Panc1 (cell line): ENCODE data around the gene BRD4. TPM values are rescaled to one million over a fixed set of nuclear protein-coding genes. Genes with fewer than 3 reads are reported as not detected.

Source experiments
- ATAC-seq: fragments of 200-7000 bp; cut with Tn5 transposase; 2 replicates; pipeline ENCODE4 v1.9.1; 2020; ENCODE audit warnings: mild to moderate bottlenecking, moderate library complexity
- BruUV-seq: library from RNA; stranded (reverse); fragments of 400-500 nt; replicated peaks from 2 replicates; lab custom pipeline; 2021; lab: Mats Ljungman, UMichigan
- CTCF ChIA-PET: fragments of 300-600 bp; sonication (Branson Sonifier 250); formaldehyde crosslinking; loops from one replicate; lab custom pipeline; 2022; ENCODE audit warnings: antibody characterized with exemption; lab: Charles Lee
- POLR2A ChIA-PET: fragments of 300-600 bp; sonication (Branson Sonifier 250); formaldehyde crosslinking; loops from one replicate; lab custom pipeline; 2022; ENCODE audit warnings: antibody characterized with exemption; lab: Charles Lee
- DNase-seq: peaks from one replicate; pipeline ENCODE4 v3.0.0-alpha.2; 2010; ENCODE audit warnings: low read depth, low spot score
- H3K27ac ChIP-seq: 2 replicates; pipeline ENCODE4 v1.5.1; 2011; ENCODE audit warnings: mild to moderate bottlenecking, low read length, inconsistent platforms
- H3K27me3 ChIP-seq: fragments of 200-500 bp; sonication (Bioruptor generic); 2 replicates; pipeline ENCODE4 v1.6.0; 2014; ENCODE audit warnings: low read length, inconsistent platforms; ENCODE audit not compliant: control insufficient read depth, insufficient read depth
- H3K36me3 ChIP-seq: fragments of 200-500 bp; sonication (Bioruptor generic); 2 replicates; pipeline ENCODE4 v1.5.1; 2014; ENCODE audit warnings: inconsistent platforms, mild to moderate bottlenecking, low read length, moderate library complexity; ENCODE audit not compliant: control insufficient read depth, insufficient read depth
- H3K4me1 ChIP-seq: 2 replicates; pipeline ENCODE4 v1.5.1; 2011; ENCODE audit warnings: inconsistent platforms, mild to moderate bottlenecking, low read length, moderate library complexity; ENCODE audit not compliant: control insufficient read depth, insufficient read depth
- H3K4me3 ChIP-seq, 2 experiments: 2 replicates each; pipeline ENCODE4 v1.5.1; 2011 to 2012; ENCODE audit warnings: low read depth in 2 of 2, low read length in 2 of 2, mild to moderate bottlenecking in 2 of 2, inconsistent platforms in 1 of 2, moderate library complexity in 1 of 2
- H3K9me3 ChIP-seq: fragments of 200-500 bp; sonication (Bioruptor generic); 2 replicates; pipeline ENCODE4 v1.5.1; 2014; ENCODE audit warnings: low read depth, mild to moderate bottlenecking, inconsistent platforms, low read length, moderate library complexity; ENCODE audit not compliant: control insufficient read depth, insufficient read depth
- POLR2AphosphoS5 ChIP-seq: IDR thresholded peaks from 2 replicates; pipeline ENCODE4 v1.6.1; 2012; ENCODE audit warnings: mild to moderate bottlenecking, low read depth, low read length, moderate library complexity
- REST ChIP-seq, 2 experiments: IDR thresholded peaks; 2 replicates each; pipeline ENCODE4 v1.6.1; 2011 to 2012; ENCODE audit warnings: low read depth in 2 of 2, control low read depth in 1 of 2, low read length in 1 of 2, mild to moderate bottlenecking in 1 of 2, moderate library complexity in 1 of 2; ENCODE audit not compliant: insufficient read depth in 1 of 2
- SIN3A ChIP-seq: IDR thresholded peaks from 2 replicates; pipeline ENCODE4 v1.6.1; 2012; ENCODE audit warnings: low read depth, mild to moderate bottlenecking, low read length, moderate library complexity, borderline replicate concordance; ENCODE audit not compliant: insufficient read depth
- TCF7L2 ChIP-seq: IDR thresholded peaks from 2 replicates; pipeline ENCODE4 v1.6.1; 2011; ENCODE audit warnings: mild to moderate bottlenecking, low read depth, low read length, inconsistent platforms
- in situ Hi-C: cut with HindIII; loops from 2 replicates; pipeline ENCODE4 v1.10.0; 2016; ENCODE audit warnings: low sequenced_read_pairs, low pct_unique_long_range_greater_than_20kb
- intact Hi-C: fragments of 100-400 bp; cut with micrococcal nuclease; formaldehyde crosslinking; loops from one replicate; pipeline ENCODE4 v1.10.0; 2022; ENCODE audit not compliant: unreplicated experiment
- total RNA-seq: library from RNA; stranded (reverse); gene quantifications from one replicate; pipeline ENCODE4 v1.2.1, GENCODE V29; 2021; ENCODE audit not compliant: unreplicated experiment
- TF ChIP-seq, protein P1 (sequence below): fragments of 450-650 bp; IDR thresholded peaks from 2 replicates; pipeline ENCODE4 v1.5.1; 2017; ENCODE audit warnings: mild to moderate bottlenecking

The BRD4 gene
- total RNA-seq, 1 experiment from 2014 or later, result 102 TPM

DNA sequence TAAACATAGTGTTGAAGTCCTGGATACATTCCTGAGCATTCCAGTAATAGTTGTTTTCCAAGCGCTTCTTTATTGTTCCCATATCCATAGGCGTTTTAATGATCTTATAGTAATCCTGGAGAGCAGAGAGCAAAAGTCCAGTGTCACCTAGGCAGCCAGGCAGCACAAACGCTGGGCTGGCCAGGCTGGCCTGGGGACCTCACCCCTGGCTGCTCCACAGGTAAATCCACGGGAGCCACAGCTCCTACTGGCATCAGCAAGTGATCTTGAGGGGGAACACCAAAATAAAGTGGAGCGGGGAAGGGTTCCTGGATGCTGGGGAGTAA, 63.4 kb downstream of the BRD4 start:
- H3K27me3 ChIP-seq, result no peaks in the 10 kb centered on the region
- H3K36me3 ChIP-seq, result peaks cover 2% of the 10 kb centered on the region; the same call in 1 of the 2 replicates
- in situ Hi-C loops (no loop called here), intact Hi-C loops (no loop called here)
- no peak overlapping the region for H3K27ac ChIP-seq
- no TSS peak for BruUV-seq
- TF ChIP-seq, protein P1, sequence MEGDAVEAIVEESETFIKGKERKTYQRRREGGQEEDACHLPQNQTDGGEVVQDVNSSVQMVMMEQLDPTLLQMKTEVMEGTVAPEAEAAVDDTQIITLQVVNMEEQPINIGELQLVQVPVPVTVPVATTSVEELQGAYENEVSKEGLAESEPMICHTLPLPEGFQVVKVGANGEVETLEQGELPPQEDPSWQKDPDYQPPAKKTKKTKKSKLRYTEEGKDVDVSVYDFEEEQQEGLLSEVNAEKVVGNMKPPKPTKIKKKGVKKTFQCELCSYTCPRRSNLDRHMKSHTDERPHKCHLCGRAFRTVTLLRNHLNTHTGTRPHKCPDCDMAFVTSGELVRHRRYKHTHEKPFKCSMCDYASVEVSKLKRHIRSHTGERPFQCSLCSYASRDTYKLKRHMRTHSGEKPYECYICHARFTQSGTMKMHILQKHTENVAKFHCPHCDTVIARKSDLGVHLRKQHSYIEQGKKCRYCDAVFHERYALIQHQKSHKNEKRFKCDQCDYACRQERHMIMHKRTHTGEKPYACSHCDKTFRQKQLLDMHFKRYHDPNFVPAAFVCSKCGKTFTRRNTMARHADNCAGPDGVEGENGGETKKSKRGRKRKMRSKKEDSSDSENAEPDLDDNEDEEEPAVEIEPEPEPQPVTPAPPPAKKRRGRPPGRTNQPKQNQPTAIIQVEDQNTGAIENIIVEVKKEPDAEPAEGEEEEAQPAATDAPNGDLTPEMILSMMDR, result no peak
- TF ChIP-seq POLR2AphosphoS5, result no peak
- TF ChIP-seq TCF7L2, result no peak
- TF ChIP-seq SIN3A, result no peak
- no peak for TF ChIP-seq REST (IDR thresholded peaks at IDR 0.05; ENCODE audit: insufficient read depth in 1 of 2, low read depth in 2 of 2, low read length in 1 of 2)
- H3K4me3 ChIP-seq, result no peak overlapping the region
- ChIA-PET CTCF (no interaction called here), POLR2A (no interaction called here)
- DNase-seq, result no peak
- no peaks in the 10 kb centered on the region for H3K9me3 ChIP-seq
- ATAC-seq, result no peak
- peaks cover 26% of the 10 kb centered on the region for H3K4me1 ChIP-seq

GRCh38 chr19:15268192-15268927, 64.0 kb downstream of the BRD4 start:
- TF ChIP-seq TCF7L2, result no peak
- TF ChIP-seq SIN3A, result no peak
- BruUV-seq, result no TSS peak
- intact Hi-C loops, result no loop called here
- H3K27ac ChIP-seq, result 0 out of 2 replicates have a peak overlapping the region, but pooled peaks have one; percentile 12
- ATAC-seq (no peak), DNase-seq (no peak)
- POLR2A ChIA-PET, result no interaction called here
- H3K9me3 ChIP-seq, result no peaks in the 10 kb centered on the region
- CTCF ChIA-PET, result interaction anchor here (0.7 kb wide), 1 partner anchor 62 kb away, joined by 3 read pairs; no protein-coding TSS in a partner anchor
- H3K27me3 ChIP-seq, result no peaks in the 10 kb centered on the region
- in situ Hi-C loops, result no loop called here
- H3K36me3 ChIP-seq, result peaks cover 2% of the 10 kb centered on the region; the same call in 1 of the 2 replicates
- H3K4me1 ChIP-seq, result peaks cover 26% of the 10 kb centered on the region
- no peak overlapping the region for H3K4me3 ChIP-seq

DNA sequence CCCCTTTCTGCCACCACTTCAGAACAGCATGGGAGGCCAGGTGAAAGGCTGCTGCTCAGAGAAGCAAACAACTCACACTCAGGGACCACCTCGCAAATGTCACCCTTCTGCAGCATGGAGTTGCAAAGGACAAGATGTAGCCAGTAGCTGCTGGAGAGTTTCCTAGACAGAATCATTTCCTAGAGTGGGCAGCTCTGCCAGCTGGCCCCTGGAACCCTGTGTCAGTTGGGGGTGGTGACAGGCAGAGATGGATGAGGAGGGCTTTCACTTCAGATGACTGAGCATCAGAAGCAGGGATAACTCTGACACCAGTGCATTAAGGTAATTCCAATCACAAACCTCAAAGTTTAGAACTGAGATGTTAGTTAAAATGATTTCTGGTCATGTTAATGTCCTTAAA, 65.7 kb downstream of the BRD4 start:
- Histone ChIP-seq H3K27ac (no peak overlapping the region), H3K9me3 (no peaks in the 10 kb centered on the region), H3K36me3 (peaks cover 2% of the 10 kb centered on the region; the same call in 1 of the 2 replicates), H3K4me3 (no peak overlapping the region), H3K27me3 (no peaks in the 10 kb centered on the region), H3K4me1 (peaks cover 26% of the 10 kb centered on the region)
- ATAC-seq (no peak), DNase-seq (no peak)
- TF ChIP-seq POLR2AphosphoS5, result no peak
- TF ChIP-seq SIN3A, result no peak
- no peak for TF ChIP-seq REST (IDR thresholded peaks at IDR 0.05; ENCODE audit: insufficient read depth in 1 of 2, low read depth in 2 of 2, low read length in 1 of 2)
- TF ChIP-seq, protein P1, result no peak
- no peak for TF ChIP-seq TCF7L2
- intact Hi-C loops, result no loop called here
- ChIA-PET POLR2A (no interaction called here), CTCF (no interaction called here)
- no TSS peak for BruUV-seq
- in situ Hi-C loops, result no loop called here
